Neural progenitor cell (in vitro differentiated cells): ENCODE data around the gene PTPN23. TPM values are rescaled to one million over a fixed set of nuclear protein-coding genes. Genes with fewer than 3 reads are reported as not detected.
"Not testable (repeated sequence)": the region's sequence is repeated elsewhere in the genome, so short reads cannot be mapped to it uniquely, and the experiment has no call there.

Experiments used
- DNase-seq: peaks from one replicate; pipeline ENCODE4 v3.0.0-alpha.2; 2016; ENCODE audit warnings: low spot score
- H2AFZ ChIP-seq: fragments of 200-600 bp; sonication (generic); replicated peaks from 2 replicates; pipeline ENCODE4 v1.6.1; 2016; ENCODE audit warnings: antibody characterized with exemption
- H3F3A ChIP-seq: fragments of 200-600 bp; sonication (generic); 2 replicates; pipeline ENCODE4 v1.6.1; 2016; ENCODE audit warnings: antibody characterized with exemption, low read depth
- H3K27ac ChIP-seq: fragments of 200-600 bp; sonication (generic); 2 replicates; pipeline ENCODE4 v1.5.1; 2016; ENCODE audit warnings: mild to moderate bottlenecking
- H3K27me3 ChIP-seq: fragments of 200-600 bp; sonication (generic); 2 replicates; pipeline ENCODE4 v1.6.1; 2016; ENCODE audit warnings: mild to moderate bottlenecking, moderate library complexity
- H3K36me3 ChIP-seq: fragments of 200-600 bp; sonication (generic); 2 replicates; pipeline ENCODE4 v1.5.1; 2016
- H3K4me1 ChIP-seq: fragments of 200-600 bp; sonication (generic); 2 replicates; pipeline ENCODE4 v1.6.1; 2016; ENCODE audit warnings: mixed run types
- H3K4me2 ChIP-seq: fragments of 200-600 bp; sonication (generic); 2 replicates; pipeline ENCODE4 v1.6.1; 2016
- H3K4me3 ChIP-seq: fragments of 200-600 bp; sonication (generic); 2 replicates; pipeline ENCODE4 v1.5.1; 2016
- H3K79me2 ChIP-seq: fragments of 200-600 bp; sonication (generic); 2 replicates; pipeline ENCODE4 v1.6.1; 2016; ENCODE audit warnings: low read depth
- H3K9ac ChIP-seq: fragments of 200-600 bp; sonication (generic); 2 replicates; pipeline ENCODE4 v1.6.1; 2016
- H3K9me3 ChIP-seq: fragments of 200-600 bp; sonication (generic); 2 replicates; pipeline ENCODE4 v1.5.1; 2016; ENCODE audit warnings: low read depth
- H4K20me1 ChIP-seq: fragments of 200-600 bp; sonication (generic); 2 replicates; pipeline ENCODE4 v1.6.1; 2016; ENCODE audit warnings: low read depth
- H3K27ac Mint-ChIP-seq: 3 replicates; pipeline ENCODE4 v1.8.0; 2021; ENCODE audit warnings: mixed read lengths
- H3K27me3 Mint-ChIP-seq: 2 replicates; pipeline ENCODE4 v1.8.0; 2022; ENCODE audit warnings: low read depth, mild to moderate bottlenecking, inconsistent platforms, moderate library complexity, mixed read lengths; ENCODE audit not compliant: insufficient read depth
- H3K36me3 Mint-ChIP-seq: 3 replicates; pipeline ENCODE4 v1.8.0; 2021; ENCODE audit warnings: mixed read lengths
- H3K4me1 Mint-ChIP-seq: 3 replicates; pipeline ENCODE4 v1.8.0; 2021; ENCODE audit warnings: mixed read lengths
- H3K4me3 Mint-ChIP-seq: 3 replicates; pipeline ENCODE4 v1.8.0; 2021; ENCODE audit warnings: mild to moderate bottlenecking, moderate library complexity, mixed read lengths
- H3K9me3 Mint-ChIP-seq: 3 replicates; pipeline ENCODE4 v1.8.0; 2020; ENCODE audit warnings: mixed read lengths
- EZH2 ChIP-seq: fragments of 200-600 bp; sonication (generic); IDR thresholded peaks from 2 replicates; pipeline ENCODE4 v1.6.1; 2017; ENCODE audit warnings: antibody characterized with exemption, mild to moderate bottlenecking, moderate library complexity
- EZH2phosphoT487 ChIP-seq: fragments of 200-600 bp; sonication (generic); IDR thresholded peaks from 2 replicates; pipeline ENCODE4 v1.6.1; 2017; ENCODE audit warnings: antibody characterized with exemption
- total RNA-seq: library from RNA; depleted of rRNA; stranded (reverse); fragments of >200 nt; gene quantifications from 2 replicates; pipeline ENCODE4 v1.2.3, GENCODE V29; 2015; ENCODE audit warnings: low replicate concordance
- TF ChIP-seq, protein P1 (sequence below): fragments of 200-600 bp; sonication (generic); IDR thresholded peaks from 2 replicates; pipeline ENCODE4 v1.5.1; 2017; ENCODE audit warnings: antibody characterized with exemption, mild to moderate bottlenecking

Gene PTPN23
- total RNA-seq, 1 donor from 2014 or later, result 3.4 TPM

DNA sequence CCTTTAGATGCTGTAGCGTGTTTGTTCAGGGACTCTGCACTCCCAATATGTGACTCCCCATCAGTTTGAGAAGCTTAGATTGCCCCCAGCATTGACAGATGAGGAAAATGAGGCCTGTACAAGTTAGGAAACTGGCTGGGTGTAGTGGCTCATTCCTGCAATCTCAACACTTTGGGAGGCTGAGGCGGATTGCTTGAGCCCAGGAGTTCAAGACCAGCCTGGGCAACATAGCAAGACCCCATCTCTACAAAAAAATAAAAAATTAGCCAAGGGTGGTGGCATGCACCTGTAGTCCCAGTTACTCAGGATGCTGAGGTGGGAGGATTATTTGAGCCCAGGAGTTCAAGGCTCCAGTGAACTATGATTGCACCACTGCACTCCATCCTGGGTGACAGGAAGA lies 14.0 kb upstream of the PTPN23 start:
- no peak overlapping the region for H3K27ac ChIP-seq
- H3K9ac ChIP-seq, result no peak overlapping the region
- H3K4me3 Mint-ChIP-seq, result no peak overlapping the region
- no peaks in the 10 kb centered on the region for H3F3A ChIP-seq
- no peaks in the 10 kb centered on the region for H3K79me2 ChIP-seq
- no peaks in the 10 kb centered on the region for H3K4me1 ChIP-seq
- H3K27me3 ChIP-seq, result no peaks in the 10 kb centered on the region
- no peak overlapping the region for H3K4me3 ChIP-seq
- no peak overlapping the region for H3K4me2 ChIP-seq
- no peak overlapping the region for H2AFZ ChIP-seq
- H3K27me3 Mint-ChIP-seq, result peaks cover 4% of the 10 kb centered on the region
- H3K36me3 Mint-ChIP-seq, result no peaks in the 10 kb centered on the region
- no peaks in the 10 kb centered on the region for H3K36me3 ChIP-seq
- no peaks in the 10 kb centered on the region for H3K9me3 ChIP-seq
- no peaks in the 10 kb centered on the region for H3K9me3 Mint-ChIP-seq
- H3K27ac Mint-ChIP-seq, result no peak overlapping the region
- TF ChIP-seq, protein P1, sequence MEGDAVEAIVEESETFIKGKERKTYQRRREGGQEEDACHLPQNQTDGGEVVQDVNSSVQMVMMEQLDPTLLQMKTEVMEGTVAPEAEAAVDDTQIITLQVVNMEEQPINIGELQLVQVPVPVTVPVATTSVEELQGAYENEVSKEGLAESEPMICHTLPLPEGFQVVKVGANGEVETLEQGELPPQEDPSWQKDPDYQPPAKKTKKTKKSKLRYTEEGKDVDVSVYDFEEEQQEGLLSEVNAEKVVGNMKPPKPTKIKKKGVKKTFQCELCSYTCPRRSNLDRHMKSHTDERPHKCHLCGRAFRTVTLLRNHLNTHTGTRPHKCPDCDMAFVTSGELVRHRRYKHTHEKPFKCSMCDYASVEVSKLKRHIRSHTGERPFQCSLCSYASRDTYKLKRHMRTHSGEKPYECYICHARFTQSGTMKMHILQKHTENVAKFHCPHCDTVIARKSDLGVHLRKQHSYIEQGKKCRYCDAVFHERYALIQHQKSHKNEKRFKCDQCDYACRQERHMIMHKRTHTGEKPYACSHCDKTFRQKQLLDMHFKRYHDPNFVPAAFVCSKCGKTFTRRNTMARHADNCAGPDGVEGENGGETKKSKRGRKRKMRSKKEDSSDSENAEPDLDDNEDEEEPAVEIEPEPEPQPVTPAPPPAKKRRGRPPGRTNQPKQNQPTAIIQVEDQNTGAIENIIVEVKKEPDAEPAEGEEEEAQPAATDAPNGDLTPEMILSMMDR, result no peak
- TF ChIP-seq EZH2 (no peak), EZH2phosphoT487 (no peak)
- peaks cover 2% of the 10 kb centered on the region for H3K4me1 Mint-ChIP-seq
- no peaks in the 10 kb centered on the region for H4K20me1 ChIP-seq
- no peak for DNase-seq

DNA sequence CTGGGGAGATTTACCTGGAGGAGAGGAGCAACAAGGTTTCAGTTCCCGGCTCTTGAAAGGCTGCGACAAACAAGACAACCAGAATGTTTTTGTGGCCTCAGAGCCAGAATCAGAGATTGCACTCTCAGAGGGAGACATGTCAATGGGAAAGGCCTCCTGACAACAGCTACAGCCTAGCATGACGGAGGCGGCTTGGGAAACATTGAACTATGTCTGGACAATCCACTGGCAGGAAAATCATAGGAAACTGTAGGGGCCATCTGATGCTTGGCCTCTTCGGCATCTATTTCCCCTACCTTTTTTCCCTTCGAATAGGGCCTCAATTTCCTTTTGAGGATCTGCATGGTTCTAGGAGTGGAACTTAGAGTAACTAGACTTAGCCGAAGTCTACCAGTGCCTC lies 13.2 kb upstream of the PTPN23 start:
- no peak overlapping the region for H3K27ac ChIP-seq
- no peaks in the 10 kb centered on the region for H3K36me3 ChIP-seq
- no peaks in the 10 kb centered on the region for H4K20me1 ChIP-seq
- H3F3A ChIP-seq, result no peaks in the 10 kb centered on the region
- H2AFZ ChIP-seq, result no peak overlapping the region
- H3K4me3 Mint-ChIP-seq, result no peak overlapping the region
- no peak overlapping the region for H3K4me2 ChIP-seq
- no peaks in the 10 kb centered on the region for H3K27me3 ChIP-seq
- no peaks in the 10 kb centered on the region for H3K36me3 Mint-ChIP-seq
- no peaks in the 10 kb centered on the region for H3K79me2 ChIP-seq
- peaks cover 2% of the 10 kb centered on the region for H3K4me1 Mint-ChIP-seq
- H3K9me3 ChIP-seq, result no peaks in the 10 kb centered on the region
- H3K27me3 Mint-ChIP-seq, result peaks cover 4% of the 10 kb centered on the region
- no peak overlapping the region for H3K9ac ChIP-seq
- DNase-seq, result no peak
- TF ChIP-seq EZH2 (no peak), EZH2phosphoT487 (no peak)
- TF ChIP-seq, protein P1, result no peak
- H3K4me3 ChIP-seq, result no peak overlapping the region
- H3K27ac Mint-ChIP-seq, result no peak overlapping the region
- H3K4me1 ChIP-seq, result no peaks in the 10 kb centered on the region
- H3K9me3 Mint-ChIP-seq, result no peaks in the 10 kb centered on the region

DNA sequence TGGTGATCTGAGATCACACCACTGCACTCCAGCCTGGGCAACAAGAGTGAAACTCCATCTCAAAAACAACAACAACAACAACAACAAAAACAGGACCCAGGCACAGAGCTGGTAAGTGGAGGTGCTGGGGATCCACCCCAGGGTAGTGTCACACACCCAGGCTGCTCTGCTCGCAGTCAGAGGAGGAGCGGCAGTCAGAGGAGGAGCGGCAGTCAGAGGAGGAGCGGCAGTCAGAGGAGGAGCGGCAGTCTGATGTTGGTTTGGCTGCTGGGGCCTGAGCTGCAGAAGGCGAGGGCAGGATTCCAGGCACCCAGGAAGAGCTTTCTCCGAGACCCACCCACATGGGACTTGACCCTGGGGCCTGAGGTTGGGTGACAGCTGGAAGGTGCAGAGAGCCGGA lies 10.8 kb upstream of the PTPN23 start:
- not testable (repeated sequence) for H3K4me3 Mint-ChIP-seq, H3K4me1 ChIP-seq, H2AFZ ChIP-seq, DNase-seq, H3K36me3 Mint-ChIP-seq, H3K79me2 ChIP-seq, H3K9me3 Mint-ChIP-seq, H4K20me1 ChIP-seq, H3K9me3 ChIP-seq, H3K4me3 ChIP-seq, H3K9ac ChIP-seq, H3K4me1 Mint-ChIP-seq, H3K27me3 Mint-ChIP-seq, H3K4me2 ChIP-seq, H3K27ac ChIP-seq, H3K27me3 ChIP-seq, H3K27ac Mint-ChIP-seq, H3F3A ChIP-seq, H3K36me3 ChIP-seq

DNA sequence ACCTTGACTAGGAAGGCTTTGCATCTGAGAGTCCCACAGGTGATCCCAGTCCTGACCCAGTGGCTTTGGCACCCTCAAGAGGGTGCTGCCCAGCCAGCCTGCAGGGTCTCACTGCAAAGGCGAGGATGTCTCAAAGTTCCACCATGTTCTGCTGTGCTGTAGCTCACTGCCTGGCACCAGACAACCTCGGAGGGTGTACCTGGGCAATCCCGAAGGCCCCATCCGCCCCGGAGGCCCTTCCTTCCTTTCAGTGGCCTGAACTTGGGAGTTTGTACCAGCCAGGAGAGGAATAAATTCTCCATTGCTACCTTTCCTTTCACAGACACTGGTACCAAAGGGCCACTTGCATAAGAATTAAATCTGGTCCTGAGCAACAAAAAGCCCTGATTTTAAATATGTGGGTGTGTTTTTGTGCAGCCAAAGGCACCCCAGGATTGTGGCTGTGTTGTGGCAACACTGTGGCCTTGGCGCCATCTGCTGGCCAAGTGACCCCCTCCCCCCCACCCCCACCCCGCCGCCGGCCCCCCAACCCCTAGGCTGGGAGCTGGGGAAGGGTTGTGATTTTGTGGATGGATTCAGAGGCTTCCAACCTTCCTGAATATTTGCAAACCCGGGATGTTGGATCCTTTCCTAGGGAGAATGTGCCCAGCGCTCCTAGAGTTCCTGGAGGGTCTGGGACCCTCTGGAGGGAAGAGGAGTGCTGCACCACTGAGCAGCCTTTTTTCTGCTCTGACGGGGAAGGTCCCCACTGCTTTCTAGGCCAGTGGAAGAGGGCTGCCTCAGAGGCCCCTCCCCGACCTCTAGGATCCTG lies 9.7 kb upstream of the PTPN23 start:
- H3K27ac ChIP-seq, result no peak overlapping the region
- H3K27me3 Mint-ChIP-seq, result peaks cover 7% of the 10 kb centered on the region
- no peaks in the 10 kb centered on the region for H3K9me3 Mint-ChIP-seq
- peak; percentile 61 for DNase-seq
- no peaks in the 10 kb centered on the region for H3K36me3 ChIP-seq
- H3K9me3 ChIP-seq, result no peaks in the 10 kb centered on the region
- H3K4me1 Mint-ChIP-seq, result peaks cover 2% of the 10 kb centered on the region
- H3K27ac Mint-ChIP-seq, result no peak overlapping the region
- no peaks in the 10 kb centered on the region for H4K20me1 ChIP-seq
- no peak overlapping the region for H3K9ac ChIP-seq
- no peak overlapping the region for H3K4me2 ChIP-seq
- H3K27me3 ChIP-seq, result no peaks in the 10 kb centered on the region
- TF ChIP-seq EZH2phosphoT487, result no peak
- TF ChIP-seq, protein P1, result peak; percentile 70
- H3K4me3 Mint-ChIP-seq, result no peak overlapping the region
- no peaks in the 10 kb centered on the region for H3F3A ChIP-seq
- no peaks in the 10 kb centered on the region for H3K4me1 ChIP-seq
- H3K4me3 ChIP-seq, result no peak overlapping the region
- peak overlapping the region; percentile 92 for H2AFZ ChIP-seq
- H3K79me2 ChIP-seq, result no peaks in the 10 kb centered on the region
- no peaks in the 10 kb centered on the region for H3K36me3 Mint-ChIP-seq
